M059J (cell line): ENCODE results near the gene RNF166. TPM values are rescaled to one million over a fixed set of nuclear protein-coding genes. Genes with fewer than 3 reads are reported as not detected.

Experiments used
- DNase-seq: peaks from one replicate; pipeline ENCODE4 v3.0.0-alpha.2; 2012; ENCODE audit warnings: low read depth
- total RNA-seq: library from RNA; depleted of rRNA; stranded (reverse); fragments of >200 nt; shearing (Covaris generic); gene quantifications from 2 replicates; pipeline ENCODE4 v1.2.3, GENCODE V29; 2014

Gene RNF166
- total RNA-seq, 1 experiment from 2014 or later = 26.5 TPM

- DNase-seq = no peak
Observed at GRCh38 chr16:88723911-88724310, 17.7 kb upstream of the RNF166 start.

GRCh38 chr16:88723507-88723887 is 17.3 kb upstream of the RNF166 start:
- no peak for DNase-seq

DNA sequence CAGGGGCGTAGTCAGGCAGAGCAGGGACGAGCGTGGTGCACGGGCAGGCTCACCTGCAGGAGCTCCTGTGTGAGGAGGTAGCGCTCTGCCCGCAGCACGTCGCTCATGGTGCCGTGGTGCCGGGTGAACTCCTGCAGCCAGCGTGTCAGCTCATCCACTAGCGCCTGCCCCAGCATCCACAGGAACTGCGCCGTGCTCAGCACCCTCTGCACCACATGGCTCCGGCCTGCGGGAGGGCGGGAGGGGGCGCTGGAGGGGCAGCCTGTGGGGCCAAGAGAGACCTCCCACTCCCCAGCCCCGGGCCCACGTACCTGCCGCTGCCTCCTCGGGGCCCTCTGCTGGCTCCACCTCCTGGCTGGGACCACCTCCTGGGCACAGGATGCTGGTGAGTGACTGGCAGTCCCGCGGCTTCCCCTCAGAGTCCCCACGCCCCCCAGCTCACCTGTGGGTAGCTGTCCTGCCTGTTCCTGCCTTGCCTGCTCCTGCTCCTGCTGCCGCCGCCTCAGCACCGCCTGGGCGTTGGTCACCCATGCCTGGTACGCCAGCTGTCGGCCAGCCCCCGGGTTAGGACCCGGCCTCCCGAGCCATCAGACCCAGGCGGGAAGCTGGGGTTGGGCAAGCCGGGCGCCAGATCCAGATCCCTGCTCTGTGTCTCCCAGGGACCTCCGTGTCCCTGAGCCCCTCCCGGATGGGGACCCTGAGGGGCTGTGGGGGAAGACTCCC is 16.7 kb upstream of the RNF166 start:
- no peak for DNase-seq

DNA sequence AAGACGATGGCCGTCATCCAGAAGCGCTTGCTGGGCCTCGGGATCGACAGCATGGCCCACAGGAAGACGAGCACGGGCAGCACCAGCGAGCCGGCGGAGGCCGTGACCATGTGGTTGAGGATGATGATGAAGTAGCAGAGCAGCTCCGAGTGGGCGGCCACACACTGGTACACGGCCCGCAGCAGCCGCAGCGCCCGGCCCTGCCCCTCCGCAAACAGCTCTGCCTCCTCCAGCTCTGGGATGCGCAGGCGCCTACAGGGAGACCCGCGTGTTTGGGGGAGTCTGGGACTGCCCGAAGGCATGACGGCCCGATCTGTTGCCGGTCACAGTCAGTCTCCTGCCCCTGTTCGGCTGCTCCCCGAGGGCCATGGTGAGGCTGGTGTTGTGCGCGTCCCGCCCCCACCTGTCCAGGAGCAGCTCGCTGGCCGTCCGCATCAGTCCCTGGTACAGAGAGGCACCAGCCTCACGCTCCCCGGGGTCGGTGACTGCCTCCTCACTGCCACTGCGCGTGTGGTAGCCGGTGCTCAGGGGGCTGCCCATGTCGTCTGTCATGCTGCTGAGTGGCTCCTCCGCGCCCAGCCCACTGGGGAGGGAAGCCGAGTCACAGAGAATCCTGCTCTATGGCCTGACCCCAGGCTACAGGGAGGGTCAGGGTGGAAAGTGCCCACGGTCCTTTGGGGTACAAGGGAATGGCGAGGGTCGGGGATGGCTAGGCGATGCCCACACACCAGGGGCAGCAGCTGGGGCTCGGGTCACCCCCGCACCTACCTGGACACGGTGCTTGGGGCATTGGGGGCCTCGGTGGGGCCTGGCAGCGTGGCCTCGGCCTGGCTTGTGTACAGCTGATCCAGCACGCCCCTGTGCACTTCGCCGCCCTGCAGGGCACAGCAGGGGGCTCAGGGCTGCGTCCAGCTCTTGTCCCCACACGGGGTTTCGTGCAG is 15.9 kb upstream of the RNF166 start:
- DNase-seq = no peak

GRCh38 chr16:88721236-88721635 is 15.0 kb upstream of the RNF166 start:
- DNase-seq = no peak

- DNase-seq = no peak
Observed at GRCh38 chr16:88720396-88720970, 14.3 kb upstream of the RNF166 start.

DNA sequence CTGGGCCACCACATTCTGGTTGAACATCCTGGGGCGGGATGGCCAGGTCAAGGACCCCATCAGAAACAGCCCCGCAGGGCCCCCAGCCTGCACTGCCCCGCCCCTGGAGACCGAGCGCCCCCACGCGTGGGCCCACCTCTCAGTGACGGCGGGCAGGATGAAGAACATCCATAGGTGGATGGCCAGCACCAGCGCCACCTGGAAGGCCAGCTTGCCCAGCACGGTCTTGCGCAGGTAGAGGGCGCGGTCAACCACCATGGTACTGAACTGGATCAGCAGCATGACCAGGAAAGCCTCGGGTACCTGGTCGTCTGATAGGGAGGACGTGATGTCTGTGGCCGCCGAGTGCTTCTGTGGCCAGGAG is 13.7 kb upstream of the RNF166 start:
- no peak for DNase-seq

DNA sequence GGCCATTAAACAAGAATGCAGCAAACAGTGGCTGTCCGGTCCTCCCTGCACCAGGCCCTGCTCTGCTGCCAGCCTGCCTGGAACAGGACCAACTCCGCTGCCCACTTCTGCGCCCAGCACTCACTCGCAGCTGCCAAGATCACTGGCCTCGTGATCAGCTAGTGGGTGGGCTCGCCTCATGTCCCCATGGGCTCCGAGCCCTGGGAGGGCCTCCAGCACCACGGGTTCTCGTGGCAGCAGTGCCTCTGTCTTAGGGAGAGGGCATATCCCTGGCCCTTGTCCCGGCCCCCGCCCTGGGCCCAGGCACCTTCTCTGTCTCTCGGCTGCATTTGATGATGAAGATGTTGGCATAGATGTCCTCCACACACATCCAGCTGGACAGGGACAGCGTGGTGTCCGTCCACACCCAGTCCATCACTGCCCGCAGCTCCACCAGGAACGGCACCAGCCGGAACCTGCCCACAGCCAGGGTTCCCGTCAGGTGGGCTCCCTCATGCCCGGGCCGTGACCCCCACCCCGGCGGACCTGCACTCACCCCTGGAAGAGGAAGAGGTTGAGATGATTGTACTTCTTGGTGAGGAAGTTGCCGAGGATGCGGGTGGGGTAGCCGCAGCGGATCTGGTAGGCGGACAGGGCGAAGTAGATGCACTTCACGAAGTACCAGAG is 13.2 kb upstream of the RNF166 start:
- no peak for DNase-seq

DNA sequence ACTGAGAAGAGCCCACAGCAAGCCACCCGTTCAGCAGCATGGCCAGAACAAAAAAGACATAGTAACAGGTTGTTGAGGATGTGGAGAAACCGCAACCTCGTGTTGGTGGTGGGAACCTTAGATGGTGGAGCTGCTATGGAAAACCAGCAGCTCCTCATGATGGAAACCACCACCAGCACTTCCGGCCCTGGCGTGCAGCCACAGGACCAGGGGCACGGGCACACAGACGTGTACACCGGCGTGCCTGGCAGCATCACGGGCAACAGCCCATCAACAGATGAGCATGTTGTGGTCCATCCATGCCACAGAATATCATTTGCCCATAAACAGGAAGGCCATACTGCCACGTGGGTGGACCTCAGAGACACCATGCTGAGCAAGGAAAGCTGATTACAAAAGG is 12.0 kb upstream of the RNF166 start:
- DNase-seq = no peak

DNA sequence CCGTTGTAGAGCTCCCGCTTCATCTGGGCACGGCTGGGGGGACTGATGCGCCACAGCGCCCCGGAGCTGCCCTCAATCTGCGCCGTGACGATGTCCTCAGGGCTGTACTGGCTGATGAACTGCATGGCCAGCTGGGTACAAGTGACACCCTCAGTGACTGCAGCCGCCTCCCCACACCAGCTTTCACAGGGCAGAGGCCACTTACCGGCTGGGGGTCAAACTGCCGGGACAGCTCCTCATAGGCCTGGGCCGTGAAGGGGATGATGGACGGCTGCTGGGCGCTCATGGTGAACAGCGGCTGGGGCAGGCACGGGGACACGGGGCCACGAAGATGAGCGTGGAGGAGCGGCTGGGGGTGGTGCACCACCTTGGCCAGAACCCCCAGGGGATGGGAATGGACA is 10.4 kb upstream of the RNF166 start:
- DNase-seq = no peak

GRCh38 chr16:88716201-88716600 is 10.0 kb upstream of the RNF166 start:
- no peak for DNase-seq

- no peak for DNase-seq
Observed at GRCh38 chr16:88715312-88716190, 9.3 kb upstream of the RNF166 start.

- DNase-seq = no peak
Observed at GRCh38 chr16:88714420-88715302, 8.5 kb upstream of the RNF166 start.

DNA sequence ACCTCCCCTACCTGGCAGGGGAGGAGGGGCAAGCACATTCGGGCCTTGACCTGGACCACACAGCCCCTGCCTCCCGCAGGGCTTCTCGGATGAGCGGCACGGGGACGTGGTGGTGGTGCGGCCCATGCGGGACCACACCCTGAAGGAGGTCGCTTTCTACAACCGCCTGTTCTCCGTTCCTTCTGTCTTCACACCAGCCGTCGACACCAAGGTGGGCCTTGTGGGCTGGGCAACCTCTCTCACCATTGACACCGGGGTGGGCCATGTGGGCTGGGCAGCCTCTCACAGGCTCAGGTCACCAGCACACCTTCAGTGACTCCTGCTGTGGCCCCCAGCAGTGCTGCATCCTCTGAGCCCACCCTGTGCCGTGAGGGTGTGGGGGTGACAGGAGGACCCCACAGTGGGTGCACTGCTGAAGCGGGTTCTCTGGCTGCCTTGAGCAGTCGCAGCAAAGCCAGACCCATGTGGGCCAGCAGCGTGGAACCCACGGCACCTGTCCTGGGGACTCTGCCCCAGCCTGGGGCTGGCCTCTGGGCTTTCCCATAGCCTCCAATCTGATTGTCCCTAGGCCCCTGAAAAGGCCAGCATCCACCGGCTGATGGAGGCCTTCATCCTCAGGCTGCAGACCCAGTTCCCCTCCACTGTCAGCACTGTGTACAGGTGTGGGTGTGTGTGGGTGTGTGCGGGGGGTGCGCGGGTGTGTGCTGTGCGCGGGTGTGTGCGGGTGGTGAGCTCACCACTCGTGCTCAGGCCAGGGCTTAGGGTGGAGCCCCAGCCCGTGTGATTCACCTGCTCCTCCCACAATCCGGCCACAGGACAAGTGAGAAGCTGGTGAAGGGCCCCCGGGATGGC is 7.6 kb upstream of the RNF166 start:
- DNase-seq = peak; percentile 32

DNA sequence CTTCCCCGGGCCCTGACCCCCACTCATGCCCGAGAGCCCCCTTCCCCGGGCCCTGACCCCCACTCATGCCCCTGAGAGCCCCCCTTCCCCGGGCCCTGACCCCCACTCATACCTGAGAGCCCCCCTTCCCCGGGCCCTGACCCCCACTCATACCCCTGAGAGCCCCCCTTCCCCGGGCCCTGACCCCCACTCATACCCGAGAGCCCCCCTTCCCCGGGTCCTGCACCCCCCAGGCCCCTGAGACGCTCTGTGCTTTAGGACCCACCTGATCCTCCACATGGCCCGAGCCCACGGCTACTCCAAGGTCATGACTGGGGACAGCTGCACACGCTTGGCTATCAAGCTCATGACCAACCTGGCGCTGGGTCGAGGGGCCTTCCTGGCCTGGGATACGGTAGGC is 6.8 kb upstream of the RNF166 start:
- no peak for DNase-seq

GRCh38 chr16:88712362-88712979 is 6.3 kb upstream of the RNF166 start:
- DNase-seq = no peak

GRCh38 chr16:88711750-88712340 is 5.6 kb upstream of the RNF166 start:
- no peak for DNase-seq

- no peak for DNase-seq
Observed at GRCh38 chr16:88710556-88710955, 4.3 kb upstream of the RNF166 start.
